ENCODE results near the gene SCGB1A1.

- TF ChIP-seq CTCF (IDR thresholded peaks at IDR 0.05): no peak
- TF ChIP-seq POLR2A (IDR thresholded peaks at IDR 0.05): no peak
- TF ChIP-seq POLR2AphosphoS5 (IDR thresholded peaks at IDR 0.05): no peak
Observed at GRCh38 chr11:62393735-62394134, 25.1 kb upstream of the SCGB1A1 start.

Data from breast epithelium (tissue), 3 donors.